GM21723 (cell line): Measurements from ENCODE around the gene CDH3.

Experiments used
- ATAC-seq: cut with Tn5 transposase; IDR thresholded peaks from one replicate; pipeline ENCODE4 v1.9.1; 2021; ENCODE audit warnings: mild to moderate bottlenecking, moderate library complexity; ENCODE audit not compliant: unreplicated experiment

The CDH3 gene

DNA sequence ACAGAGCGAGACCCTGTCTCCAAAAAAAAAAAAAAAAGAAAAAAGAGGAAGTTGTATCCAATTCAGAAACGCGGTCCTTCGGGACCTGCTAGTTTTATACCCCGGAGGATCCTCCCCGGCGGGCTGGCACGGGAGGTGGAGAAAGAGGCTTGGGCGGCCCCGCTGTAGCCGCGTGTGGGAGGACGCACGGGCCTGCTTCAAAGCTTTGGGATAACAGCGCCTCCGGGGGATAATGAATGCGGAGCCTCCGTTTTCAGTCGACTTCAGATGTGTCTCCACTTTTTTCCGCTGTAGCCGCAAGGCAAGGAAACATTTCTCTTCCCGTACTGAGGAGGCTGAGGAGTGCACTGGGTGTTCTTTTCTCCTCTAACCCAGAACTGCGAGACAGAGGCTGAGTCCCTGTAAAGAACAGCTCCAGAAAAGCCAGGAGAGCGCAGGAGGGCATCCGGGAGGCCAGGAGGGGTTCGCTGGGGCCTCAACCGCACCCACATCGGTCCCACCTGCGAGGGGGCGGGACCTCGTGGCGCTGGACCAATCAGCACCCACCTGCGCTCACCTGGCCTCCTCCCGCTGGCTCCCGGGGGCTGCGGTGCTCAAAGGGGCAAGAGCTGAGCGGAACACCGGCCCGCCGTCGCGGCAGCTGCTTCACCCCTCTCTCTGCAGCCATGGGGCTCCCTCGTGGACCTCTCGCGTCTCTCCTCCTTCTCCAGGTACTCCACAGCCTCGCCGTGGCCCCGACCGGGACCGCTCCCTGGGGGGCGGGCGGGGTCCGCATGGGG is at the start of gene CDH3:
TSS of gene CDH3 (plus strand) at position 596 of the 779 bp plus-strand sequence. CDS start at position 666, 70 bp downstream.
- no peak for ATAC-seq

DNA sequence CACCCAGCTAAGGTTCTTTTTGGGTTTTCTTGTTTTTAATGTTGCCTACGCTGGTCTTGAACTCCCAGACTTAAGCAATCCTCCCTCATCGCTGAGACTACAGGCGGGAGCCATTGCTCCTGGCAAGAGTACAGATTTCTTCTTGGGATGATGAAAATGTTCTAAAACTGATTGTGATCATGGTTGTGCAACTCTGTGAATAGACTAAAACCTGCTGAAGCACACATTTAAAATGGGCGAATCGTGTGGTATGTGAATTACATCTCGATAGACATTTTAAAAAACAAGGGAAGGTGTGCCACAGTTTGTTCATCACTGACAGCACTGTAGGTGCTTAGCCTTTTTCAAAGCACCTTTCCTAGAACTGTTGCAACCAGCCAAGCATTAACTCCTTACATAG is 48.8 kb upstream of the CDH3 start:
- ATAC-seq = no peak

DNA sequence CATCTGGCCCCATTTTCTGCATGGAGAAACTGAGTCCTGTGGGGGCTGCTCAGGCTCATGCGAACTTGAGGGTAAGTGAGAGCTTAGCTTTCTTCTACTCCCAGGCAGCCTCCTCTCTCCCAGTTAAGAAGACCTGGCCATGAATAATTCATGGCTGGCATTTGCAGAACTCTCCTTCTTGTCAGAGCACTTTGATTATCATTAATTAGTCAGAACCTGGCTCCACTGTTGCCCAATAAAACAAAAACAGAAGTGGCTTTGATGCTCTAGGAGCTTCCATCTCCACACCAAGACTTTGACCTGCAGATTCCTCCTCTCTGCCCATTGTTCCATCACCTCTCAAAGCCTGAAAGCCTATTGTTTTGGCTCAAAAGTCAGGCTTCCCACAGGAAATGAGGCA is 45.5 kb upstream of the CDH3 start:
- ATAC-seq = no peak

DNA sequence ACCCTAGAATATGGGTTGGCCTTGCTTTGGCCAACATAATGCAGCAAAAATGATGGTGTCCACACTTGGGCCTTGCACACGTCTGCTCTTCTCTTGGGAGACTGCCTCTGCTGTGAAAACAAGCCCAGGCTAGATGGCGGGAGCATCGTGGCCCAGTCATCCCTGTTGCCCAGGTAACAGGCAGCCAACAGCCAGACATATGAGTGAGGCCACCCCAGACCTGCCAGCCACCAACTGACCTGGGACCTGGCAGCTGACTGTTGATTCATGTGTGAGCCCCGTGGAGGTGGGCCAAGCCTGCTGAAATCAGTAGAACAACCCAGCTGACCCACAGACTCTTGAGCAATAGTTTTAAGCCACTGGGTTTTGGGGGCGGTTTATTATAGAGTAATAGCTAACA is 39.4 kb upstream of the CDH3 start:
- no peak for ATAC-seq

DNA sequence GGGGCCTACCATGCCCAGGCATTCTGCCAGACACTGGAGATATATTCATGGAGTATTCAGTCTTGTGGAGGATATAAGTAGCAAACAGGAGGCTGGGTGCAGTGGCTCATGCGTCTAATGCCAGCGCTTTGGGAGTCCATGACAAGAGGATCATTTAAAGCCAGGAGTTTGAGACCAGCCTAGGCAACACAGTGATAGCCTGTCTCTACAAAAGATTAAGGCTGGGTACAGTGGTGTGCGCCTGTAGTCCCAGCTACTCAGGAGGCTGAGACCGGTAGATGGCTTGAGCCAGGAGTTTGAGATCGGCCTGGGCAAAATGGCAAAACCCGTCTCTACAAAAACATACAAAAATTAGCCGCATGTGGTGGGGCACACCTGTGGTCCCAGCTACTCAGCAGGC is 37.7 kb upstream of the CDH3 start:
- no peak for ATAC-seq

DNA sequence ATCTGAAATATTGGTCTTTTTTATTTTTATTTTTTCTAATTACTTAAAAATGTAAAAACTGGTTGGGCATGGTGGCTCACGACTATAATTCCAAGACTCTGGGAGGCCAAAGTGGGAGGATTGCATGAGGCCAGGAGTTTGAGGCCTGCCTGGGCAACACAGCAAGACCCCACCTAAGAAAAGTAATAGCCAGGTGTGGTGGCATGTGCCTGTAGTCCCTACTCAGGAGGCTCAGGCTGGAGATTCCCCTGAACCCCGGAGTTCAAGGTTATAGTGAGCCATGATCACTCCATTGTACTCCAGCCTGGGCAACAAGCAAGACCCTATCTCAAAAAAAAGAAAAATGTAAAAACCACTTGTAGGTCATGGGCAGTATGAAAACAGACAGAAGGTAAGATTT is 36.8 kb upstream of the CDH3 start:
- ATAC-seq = no peak

DNA sequence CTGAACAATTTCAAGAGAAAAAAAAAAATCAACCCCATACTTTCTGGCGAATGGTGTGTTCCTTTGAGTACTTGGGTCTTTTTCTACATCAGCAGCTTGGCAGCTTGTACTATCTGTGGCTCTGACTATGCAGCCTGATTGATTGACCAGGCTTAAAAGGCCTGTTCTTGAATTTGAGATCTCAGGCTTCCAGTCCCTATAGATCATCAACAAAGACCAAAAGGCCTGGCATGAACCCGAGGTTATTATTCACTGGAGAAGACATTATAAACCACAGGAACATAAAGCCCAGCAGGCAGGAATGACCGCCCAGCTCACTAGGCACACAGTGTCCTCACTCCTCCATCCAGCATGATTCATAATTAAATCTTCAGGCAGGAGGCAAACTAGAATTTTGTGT is 32.1 kb upstream of the CDH3 start:
- no peak for ATAC-seq

DNA sequence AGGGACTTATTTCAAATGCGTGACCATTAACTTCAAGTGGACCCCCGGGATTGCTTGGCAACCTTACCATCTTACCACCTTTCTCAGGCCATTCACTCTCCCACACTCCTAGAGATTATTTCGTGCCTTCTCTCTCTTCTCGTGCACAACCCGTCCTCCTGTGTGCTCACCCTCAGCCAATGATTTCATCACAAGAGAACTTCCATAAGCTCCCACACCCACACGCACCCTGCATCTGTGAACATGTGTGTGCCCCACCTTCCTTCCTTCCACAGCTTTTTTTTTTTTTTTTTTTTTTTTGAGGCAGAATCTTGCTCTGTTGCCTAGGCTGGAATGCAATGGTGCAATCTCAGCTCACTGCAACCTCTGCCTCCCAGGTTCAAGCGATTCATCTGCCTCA is 27.4 kb upstream of the CDH3 start:
- no peak for ATAC-seq

DNA sequence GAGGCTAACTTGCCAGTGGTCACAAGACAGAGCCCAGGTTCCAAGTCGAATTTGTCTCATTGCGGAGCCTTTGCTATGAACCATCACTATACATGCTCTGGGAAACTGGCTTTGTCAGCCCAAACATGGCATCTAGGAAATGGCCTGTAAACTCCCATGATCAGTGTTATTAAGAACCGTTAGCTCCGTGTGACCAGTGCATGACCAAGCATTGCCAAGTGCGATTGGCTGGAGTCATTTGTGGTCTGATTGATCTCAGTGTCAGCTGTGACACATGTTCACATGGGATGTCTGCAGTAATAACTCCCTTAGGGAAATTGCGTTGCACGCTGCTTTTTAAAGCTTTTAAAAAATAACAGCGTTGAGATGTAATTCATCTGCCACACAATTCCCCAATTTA is 18.6 kb upstream of the CDH3 start:
- ATAC-seq = no peak

DNA sequence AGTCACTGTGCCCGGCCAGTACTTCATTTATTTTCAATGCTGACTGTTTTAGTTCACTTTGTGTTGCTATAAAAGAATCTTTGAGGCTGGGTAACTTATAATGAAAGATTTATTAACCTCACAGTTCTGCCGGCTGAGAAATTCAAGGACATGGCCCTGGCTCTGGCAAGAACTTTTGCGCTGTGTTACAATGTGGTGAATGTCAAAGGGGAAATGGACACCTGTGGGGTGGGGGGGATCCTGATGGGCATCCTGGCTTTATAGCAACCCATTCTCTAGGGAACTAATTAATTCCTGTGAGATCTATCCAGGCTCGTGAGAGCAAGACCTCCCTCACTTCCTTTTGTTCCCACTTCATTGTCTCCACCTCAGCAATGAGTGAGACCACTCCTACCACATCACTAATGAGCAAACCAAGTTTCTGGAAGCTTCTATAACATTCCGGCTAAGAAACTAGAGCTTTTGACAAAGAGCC is 17.1 kb upstream of the CDH3 start:
- no peak for ATAC-seq

DNA sequence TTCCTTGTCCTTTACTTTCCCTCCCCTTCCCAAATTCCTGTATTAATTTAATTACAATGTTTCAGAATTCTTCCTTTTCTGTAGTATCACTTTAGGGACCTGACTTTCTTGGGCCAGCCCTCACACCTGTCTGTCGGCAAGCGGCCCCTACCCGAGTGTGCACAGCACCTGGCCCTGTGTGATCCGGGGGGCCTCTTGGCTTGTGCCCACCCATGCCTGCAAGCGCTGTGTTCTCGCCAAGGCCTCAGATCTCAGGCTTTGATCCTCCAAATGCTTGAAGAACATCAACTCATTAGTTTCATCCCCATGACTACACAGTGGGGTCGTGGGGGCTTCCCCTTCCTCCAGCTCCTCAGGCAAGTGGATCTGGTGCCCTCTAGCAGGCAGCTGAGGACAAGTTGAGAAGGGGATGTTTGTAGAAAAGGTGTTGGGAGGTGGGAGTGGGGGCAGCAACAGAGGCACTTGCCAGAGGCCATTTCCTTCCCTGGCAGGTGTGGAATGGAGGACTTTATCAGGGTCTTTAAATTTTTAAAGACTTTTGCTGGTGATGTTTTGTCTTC is 15.7 kb upstream of the CDH3 start:
- ATAC-seq = no peak

DNA sequence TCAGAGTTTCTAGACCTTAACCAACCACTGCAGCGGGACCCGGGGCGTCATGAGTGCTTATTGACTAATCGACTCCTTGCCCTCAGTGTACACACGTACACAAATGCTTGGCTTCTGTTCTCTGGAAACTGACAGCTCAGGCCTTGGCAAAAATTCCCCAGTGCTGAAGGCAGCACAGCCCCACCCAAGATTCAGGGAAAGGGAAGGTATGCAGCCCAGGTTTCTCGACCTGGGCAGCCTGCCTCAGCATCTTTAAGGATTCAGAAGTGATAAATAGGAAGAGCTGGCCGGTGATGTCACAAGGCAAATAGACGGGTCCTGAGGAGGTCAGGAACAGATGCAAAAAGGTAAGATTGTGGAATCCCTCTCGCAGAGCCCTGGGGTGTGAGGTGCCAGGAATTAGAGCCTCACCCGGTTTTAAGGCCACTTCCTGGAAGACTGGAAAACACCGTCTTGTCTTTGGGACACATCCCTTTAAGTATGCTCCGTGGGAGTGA is 9.0 kb upstream of the CDH3 start:
- no peak for ATAC-seq

DNA sequence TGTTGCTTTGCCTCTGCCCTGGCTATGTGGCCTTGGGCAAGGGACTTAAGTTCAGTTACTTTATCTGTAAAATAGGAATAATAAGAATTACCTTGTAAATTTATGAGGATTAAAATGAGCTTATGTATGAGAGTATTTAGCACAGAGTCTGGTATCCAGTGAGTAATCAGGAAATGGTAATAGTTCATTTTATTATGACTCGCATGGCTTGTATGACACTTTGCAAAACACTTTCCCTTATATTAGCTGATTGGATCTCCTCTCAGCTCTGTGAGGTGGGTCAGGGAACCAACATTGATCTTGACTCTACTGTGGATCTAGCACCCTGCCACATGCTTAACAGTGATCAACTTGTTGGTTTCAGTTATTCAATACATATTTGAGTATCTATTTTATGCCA is 8.3 kb upstream of the CDH3 start:
- ATAC-seq = no peak

DNA sequence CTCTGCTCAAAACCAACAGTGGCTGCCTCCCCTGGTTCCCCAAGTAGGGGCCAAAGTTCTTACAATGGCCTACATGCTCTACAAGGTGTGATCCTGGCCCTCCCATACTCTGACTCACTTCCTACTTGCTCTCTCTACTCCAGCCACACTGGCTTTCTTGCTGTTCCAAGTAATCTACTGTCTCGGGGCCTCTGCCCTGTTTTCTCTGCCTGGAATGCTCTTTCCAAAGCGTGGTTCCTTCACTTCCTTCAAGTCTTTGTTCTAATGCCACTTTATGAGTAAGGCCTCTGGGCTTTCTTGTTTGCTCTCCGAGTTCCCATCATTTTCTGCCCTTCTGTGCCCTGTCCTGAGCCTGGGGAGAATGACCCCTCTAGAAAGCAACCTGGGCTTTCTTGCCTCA is 4.1 kb upstream of the CDH3 start:
- no peak for ATAC-seq

DNA sequence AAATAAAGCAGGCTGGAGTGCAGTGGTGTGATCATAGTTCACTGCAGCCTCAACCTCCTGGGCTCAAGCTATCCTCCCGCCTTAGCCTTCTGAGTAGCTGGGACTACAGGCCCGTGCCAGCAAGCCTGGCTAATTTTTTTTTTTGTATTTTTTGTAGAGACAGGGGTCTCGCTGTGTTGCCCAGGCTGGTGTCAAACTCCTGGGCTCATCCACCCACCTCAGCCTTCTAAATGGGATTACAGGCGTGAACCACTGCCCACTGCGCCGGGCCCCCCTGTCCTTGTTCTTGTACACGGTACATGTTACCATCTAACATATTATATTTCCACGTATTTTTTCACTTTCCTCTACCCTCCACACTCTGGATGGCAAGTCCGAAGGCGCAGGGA is 3.1 kb upstream of the CDH3 start:
- no peak for ATAC-seq

DNA sequence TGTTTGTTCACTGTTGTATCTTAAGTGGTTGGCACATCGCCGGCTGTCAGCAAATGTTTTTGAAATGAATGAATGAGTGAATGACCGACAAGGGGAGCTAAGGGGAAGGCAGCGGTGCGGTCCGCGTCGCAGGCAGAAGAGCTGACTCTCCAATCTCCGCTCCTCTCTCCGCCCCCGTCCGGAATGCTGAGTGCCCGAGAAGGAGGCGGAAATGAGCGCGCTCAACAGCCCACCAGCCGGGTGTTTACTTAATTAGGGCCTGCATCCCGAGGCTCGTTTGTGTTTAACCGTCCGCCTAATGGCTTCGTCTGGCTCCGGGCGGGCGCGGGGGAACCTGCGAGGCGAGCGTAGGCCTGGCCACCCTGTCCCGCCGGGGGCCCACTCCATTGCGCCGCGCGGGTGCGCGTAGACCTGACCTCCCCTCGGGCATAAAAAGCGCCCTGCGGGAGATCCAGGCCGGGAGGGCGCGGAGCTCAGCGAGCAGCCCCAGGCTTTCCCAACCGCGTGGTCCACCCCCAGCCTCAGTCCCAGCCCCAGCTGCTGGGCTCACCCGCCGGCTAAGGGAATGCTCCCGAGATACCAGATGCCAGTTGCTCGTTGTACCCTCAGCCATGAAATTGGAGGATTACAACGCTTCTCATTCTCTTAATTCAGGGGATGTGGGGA is 2.5 kb upstream of the CDH3 start:
- ATAC-seq = no peak

DNA sequence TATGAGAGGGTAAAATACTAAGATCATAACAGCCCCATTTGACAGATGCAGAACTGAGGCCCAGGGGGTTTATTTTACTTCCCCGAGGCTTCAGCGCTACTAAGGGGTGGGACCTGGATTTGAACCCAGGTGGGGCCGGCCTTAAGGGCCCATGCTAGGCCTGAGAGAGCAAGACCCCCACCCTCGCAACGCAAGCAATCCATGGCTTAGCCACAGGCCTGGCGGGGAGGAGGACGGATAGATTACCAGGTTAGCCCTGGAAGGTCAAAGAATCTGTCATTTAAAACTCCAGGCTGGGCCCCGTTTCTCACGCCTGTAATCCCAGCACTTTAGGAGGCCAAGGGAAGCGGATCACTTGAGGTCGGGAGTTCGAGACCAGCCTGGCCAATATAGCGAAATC is 1.9 kb upstream of the CDH3 start:
- ATAC-seq = no peak

DNA sequence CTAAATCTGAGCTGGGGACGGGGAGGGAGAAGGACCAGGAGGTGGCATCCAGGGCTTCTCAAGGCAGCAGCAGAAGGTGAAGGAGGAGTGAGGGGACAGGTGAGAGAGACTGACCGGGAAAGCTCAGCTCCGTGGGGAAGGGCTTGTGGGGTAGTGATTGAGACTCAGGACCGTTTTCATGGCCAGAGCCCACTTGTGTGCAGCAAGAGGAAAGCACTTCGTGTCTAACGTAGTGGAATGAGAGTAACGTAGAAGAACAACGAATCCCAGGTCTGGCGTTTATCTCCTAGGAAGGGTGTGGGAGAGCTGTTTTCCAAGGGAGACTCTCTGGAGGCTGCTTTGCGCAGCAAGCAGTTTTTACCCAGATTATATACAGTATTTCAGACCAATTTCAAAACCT is 1.3 kb upstream of the CDH3 start:
- ATAC-seq = no peak

DNA sequence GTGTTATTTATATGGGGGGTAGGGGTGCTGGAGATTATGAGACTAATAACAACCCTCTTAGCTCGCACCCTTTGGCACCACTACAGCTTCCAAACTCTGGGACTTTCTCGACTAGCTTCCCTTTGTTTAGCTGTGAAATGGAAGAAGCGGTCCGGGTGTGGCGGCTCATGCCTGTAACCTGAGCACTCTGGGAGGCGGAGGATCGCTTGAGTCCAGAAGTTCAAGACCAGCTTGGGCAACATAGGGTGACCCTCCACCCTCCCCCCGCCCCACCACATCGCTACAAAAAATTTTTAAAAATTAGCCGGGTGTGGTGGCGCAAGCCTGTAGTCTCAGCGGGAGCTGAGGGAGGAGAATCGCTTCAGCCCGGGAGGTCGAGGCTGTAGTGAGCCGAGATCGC is 814 bp upstream of the CDH3 start:
- no peak for ATAC-seq

DNA sequence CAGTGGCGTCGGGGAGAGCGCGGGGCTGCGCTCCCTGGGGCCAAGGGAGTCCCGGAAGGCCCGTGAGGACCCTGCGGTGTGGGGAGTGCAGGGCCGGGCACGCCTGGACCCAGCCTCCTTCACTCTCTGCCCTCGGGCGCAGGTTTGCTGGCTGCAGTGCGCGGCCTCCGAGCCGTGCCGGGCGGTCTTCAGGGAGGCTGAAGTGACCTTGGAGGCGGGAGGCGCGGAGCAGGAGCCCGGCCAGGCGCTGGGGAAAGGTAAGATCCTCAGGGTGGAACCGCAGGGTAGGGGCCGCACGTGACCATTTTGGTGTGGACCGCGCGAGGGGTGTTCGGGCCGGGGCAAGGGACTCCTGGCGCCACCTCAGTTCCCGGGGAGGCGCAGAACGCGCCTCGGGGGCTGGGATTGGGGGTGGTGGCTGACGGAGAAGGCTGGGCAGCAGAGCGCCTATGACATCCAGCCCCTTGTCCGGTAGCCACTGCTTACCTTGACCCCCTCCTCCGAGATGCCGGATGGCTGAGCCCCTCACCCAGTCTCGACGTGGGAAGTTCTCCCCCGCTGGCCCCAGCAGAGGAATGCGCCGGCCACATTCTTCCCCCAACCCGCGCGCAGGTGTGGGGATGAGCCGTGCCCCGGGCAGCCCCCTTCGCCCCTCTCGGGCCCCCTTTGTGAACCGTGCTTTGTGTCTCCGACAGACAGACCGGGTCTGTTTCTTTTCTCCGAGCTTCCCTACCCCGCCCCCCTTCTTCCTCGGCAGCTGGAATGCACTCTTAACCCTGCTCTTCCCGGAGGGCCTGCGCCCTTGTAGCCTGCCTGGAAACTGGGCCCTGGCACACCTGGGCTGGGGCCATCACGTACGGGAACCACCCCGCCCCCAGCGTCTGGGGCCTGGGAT is 631 bp downstream of the CDH3 start:
- no peak for ATAC-seq
